ENCODE measurements around the gene QTRT2. TPM values are rescaled to one million over a fixed set of nuclear protein-coding genes. Genes with fewer than 3 reads are reported as not detected.
A peak's percentile ranks its signal among the peaks of the same experiment; 100 is the strongest.

QTRT2 gene
- total RNA-seq, 1 donor from 2014 or later, result 23.9 TPM

- DNase-seq (ENCODE audit: low spot score), result no peak
- no peak for TF ChIP-seq CTCF (IDR thresholded peaks at IDR 0.05; ENCODE audit: unreplicated experiment)
- Mint-ChIP-seq H3K4me3 (ENCODE audit: unreplicated experiment) (no peak overlapping the region), H3K9me3 (ENCODE audit: unreplicated experiment) (no peaks in the 10 kb centered on the region), H3K4me1 (ENCODE audit: unreplicated experiment) (peaks cover 13% of the 10 kb centered on the region), H3K27me3 (ENCODE audit: unreplicated experiment) (peaks cover 4% of the 10 kb centered on the region), H3K36me3 (ENCODE audit: low read depth, unreplicated experiment) (no peaks in the 10 kb centered on the region), H3K27ac (ENCODE audit: unreplicated experiment) (no peak overlapping the region)
Observed at GRCh38 chr3:114112696-114113095, 56.2 kb downstream of the QTRT2 start.

GRCh38 chr3:114114719-114115118 lies 58.2 kb downstream of the QTRT2 start:
- Mint-ChIP-seq H3K4me1 (ENCODE audit: unreplicated experiment) (peaks cover 13% of the 10 kb centered on the region), H3K9me3 (ENCODE audit: unreplicated experiment) (no peaks in the 10 kb centered on the region), H3K27ac (ENCODE audit: unreplicated experiment) (no peak overlapping the region), H3K4me3 (ENCODE audit: unreplicated experiment) (no peak overlapping the region), H3K27me3 (ENCODE audit: unreplicated experiment) (peaks cover 2% of the 10 kb centered on the region), H3K36me3 (ENCODE audit: low read depth, unreplicated experiment) (no peaks in the 10 kb centered on the region)
- no peak for DNase-seq (ENCODE audit: low spot score)
- no peak for TF ChIP-seq CTCF (IDR thresholded peaks at IDR 0.05; ENCODE audit: unreplicated experiment)

- TF ChIP-seq CTCF (IDR thresholded peaks at IDR 0.05; ENCODE audit: unreplicated experiment), result no peak
- Mint-ChIP-seq H3K27me3 (ENCODE audit: unreplicated experiment) (peaks cover 2% of the 10 kb centered on the region), H3K4me3 (ENCODE audit: unreplicated experiment) (no peak overlapping the region), H3K36me3 (ENCODE audit: low read depth, unreplicated experiment) (no peaks in the 10 kb centered on the region), H3K27ac (ENCODE audit: unreplicated experiment) (no peak overlapping the region), H3K4me1 (ENCODE audit: unreplicated experiment) (peaks cover 12% of the 10 kb centered on the region), H3K9me3 (ENCODE audit: unreplicated experiment) (no peaks in the 10 kb centered on the region)
- no peak for DNase-seq (ENCODE audit: low spot score)
Observed at GRCh38 chr3:114115143-114115542, 58.6 kb downstream of the QTRT2 start.

GRCh38 chr3:114119776-114120175 lies 63.2 kb downstream of the QTRT2 start:
- no peak for TF ChIP-seq CTCF (IDR thresholded peaks at IDR 0.05; ENCODE audit: unreplicated experiment)
- Mint-ChIP-seq H3K27me3 (ENCODE audit: unreplicated experiment) (peaks cover 7% of the 10 kb centered on the region), H3K27ac (ENCODE audit: unreplicated experiment) (no peak overlapping the region), H3K9me3 (ENCODE audit: unreplicated experiment) (no peaks in the 10 kb centered on the region), H3K4me3 (ENCODE audit: unreplicated experiment) (no peak overlapping the region), H3K36me3 (ENCODE audit: low read depth, unreplicated experiment) (no peaks in the 10 kb centered on the region), H3K4me1 (ENCODE audit: unreplicated experiment) (peaks cover 35% of the 10 kb centered on the region)
- no peak for DNase-seq (ENCODE audit: low spot score)

- peaks cover 35% of the 10 kb centered on the region for H3K4me1 Mint-ChIP-seq (ENCODE audit: unreplicated experiment)
- no peak for DNase-seq (ENCODE audit: low spot score)
- no peaks in the 10 kb centered on the region for H3K36me3 Mint-ChIP-seq (ENCODE audit: low read depth, unreplicated experiment)
- TF ChIP-seq CTCF (IDR thresholded peaks at IDR 0.05; ENCODE audit: unreplicated experiment), result no peak
- H3K9me3 Mint-ChIP-seq (ENCODE audit: unreplicated experiment), result no peaks in the 10 kb centered on the region
- H3K27ac Mint-ChIP-seq (ENCODE audit: unreplicated experiment), result peak overlapping the region; percentile 65
- peaks cover 7% of the 10 kb centered on the region for H3K27me3 Mint-ChIP-seq (ENCODE audit: unreplicated experiment)
- no peak overlapping the region for H3K4me3 Mint-ChIP-seq (ENCODE audit: unreplicated experiment)
Observed at GRCh38 chr3:114120211-114120610, 63.7 kb downstream of the QTRT2 start.
